ENCODE data around the gene CCDC80.

DNA sequence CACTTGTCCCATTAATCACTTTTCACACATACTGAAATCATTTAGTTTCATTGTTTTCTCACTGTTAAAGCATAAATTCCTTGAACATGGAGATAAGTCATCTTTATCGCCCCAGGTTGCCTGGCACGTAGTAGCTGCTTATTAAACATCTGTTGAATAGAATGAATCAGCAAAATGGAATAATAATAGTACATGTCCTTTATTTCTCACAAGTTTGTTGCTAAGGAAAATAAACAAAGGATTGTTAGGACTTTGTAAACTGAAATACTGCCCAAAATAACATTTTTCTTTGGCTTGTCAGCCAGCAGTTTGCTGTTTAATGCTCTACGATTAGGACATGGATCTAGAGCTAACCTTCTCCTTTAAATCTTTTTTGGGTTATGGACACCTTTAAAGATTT lies 61.2 kb downstream of the CCDC80 start:
- TF ChIP-seq, protein P1, sequence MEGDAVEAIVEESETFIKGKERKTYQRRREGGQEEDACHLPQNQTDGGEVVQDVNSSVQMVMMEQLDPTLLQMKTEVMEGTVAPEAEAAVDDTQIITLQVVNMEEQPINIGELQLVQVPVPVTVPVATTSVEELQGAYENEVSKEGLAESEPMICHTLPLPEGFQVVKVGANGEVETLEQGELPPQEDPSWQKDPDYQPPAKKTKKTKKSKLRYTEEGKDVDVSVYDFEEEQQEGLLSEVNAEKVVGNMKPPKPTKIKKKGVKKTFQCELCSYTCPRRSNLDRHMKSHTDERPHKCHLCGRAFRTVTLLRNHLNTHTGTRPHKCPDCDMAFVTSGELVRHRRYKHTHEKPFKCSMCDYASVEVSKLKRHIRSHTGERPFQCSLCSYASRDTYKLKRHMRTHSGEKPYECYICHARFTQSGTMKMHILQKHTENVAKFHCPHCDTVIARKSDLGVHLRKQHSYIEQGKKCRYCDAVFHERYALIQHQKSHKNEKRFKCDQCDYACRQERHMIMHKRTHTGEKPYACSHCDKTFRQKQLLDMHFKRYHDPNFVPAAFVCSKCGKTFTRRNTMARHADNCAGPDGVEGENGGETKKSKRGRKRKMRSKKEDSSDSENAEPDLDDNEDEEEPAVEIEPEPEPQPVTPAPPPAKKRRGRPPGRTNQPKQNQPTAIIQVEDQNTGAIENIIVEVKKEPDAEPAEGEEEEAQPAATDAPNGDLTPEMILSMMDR (IDR thresholded peaks at IDR 0.05), result no peak
- no peak for TF ChIP-seq POLR2A (IDR thresholded peaks at IDR 0.05)
